Measurements from ENCODE around the gene MAP2K4. TPM values are rescaled to one million over a fixed set of nuclear protein-coding genes. Genes with fewer than 3 reads are reported as not detected.
"Not testable (repeated sequence)": the region's sequence is repeated elsewhere in the genome, so short reads cannot be mapped to it uniquely, and the experiment has no call there.

Gene MAP2K4
- total RNA-seq, 2 donors from 2014 or later = 19.9 to 24.9 TPM

DNA sequence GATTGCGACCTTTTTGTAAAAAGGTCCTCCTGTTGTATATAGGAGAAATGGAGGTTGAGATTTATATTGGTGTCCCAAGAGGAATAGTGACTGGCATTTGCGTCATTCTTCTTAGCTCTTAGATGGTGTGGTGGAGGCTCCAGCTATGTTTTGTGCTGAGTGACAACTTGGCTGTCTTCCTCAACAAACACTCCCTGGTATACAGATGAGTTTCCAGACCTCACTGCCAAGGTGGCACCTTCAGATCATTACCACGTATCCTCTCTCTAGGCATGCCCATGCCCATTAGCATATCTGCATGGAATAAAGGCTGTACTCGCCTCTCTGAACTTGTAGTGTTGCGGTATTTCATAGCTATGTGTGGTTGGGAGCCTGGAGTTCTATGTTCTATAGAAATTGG lies 120.0 kb downstream of the MAP2K4 start:
- ATAC-seq = no peak
- Mint-ChIP-seq H3K9me3 (peaks cover 3 to 13% of the 10 kb centered on the region in 2 donors), H3K36me3 (peaks cover 73 to 84% of the 10 kb centered on the region in 2 donors), H3K27ac (no peak overlapping the region)
- DNase-seq (ENCODE audit: low spot score in 2 of 2) = no peak

DNA sequence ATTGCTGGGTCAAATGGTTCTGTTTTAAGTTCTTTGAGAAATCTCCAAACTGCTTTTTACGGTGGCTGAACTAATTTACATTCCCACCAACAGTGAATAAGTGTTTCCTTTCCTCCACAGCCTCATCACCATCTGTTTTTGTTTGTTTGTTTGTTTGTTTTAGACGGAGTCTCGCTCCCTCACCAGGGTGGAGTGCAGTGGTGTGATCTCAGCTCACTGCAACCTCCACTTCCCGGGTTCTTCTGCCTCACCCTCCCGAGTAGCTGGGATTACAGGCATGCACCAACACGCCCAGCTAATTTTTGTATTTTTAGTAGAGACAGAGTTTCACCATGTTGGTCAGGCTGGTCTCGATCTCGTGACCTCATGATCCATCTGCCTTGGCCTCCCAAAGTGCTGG lies 141.5 kb downstream of the MAP2K4 start:
- not testable (repeated sequence) for ATAC-seq; H3K36me3 Mint-ChIP-seq; H3K27ac Mint-ChIP-seq; DNase-seq (ENCODE audit: low spot score in 2 of 2)
- peaks cover 19 to 31% of the 10 kb centered on the region in 2 donors for H3K9me3 Mint-ChIP-seq

DNA sequence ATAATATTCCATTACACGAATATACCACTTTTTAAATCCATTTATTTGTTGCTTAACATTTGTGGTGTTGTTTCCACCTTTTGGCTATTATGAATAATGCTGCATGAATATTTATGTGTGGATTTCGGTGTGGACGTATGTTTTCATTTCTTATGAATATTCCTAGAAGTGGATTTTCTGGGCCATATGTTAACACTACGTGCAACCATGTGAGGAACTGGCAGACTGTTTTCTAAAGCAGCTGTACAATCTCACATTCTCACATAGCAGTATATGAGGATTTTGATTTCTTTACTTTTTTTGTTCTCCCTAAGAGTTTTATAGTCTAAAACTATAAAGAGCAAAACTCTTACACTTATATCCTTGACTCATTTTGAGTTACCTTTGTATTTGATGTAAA lies 143.4 kb downstream of the MAP2K4 start:
- no peak overlapping the region for H3K27ac Mint-ChIP-seq
- DNase-seq (ENCODE audit: low spot score in 2 of 2) (no peak), ATAC-seq (no peak)
- peaks cover 8 to 10% of the 10 kb centered on the region in 2 donors for H3K36me3 Mint-ChIP-seq
- H3K9me3 Mint-ChIP-seq = peaks cover 14 to 31% of the 10 kb centered on the region in 2 donors

DNA sequence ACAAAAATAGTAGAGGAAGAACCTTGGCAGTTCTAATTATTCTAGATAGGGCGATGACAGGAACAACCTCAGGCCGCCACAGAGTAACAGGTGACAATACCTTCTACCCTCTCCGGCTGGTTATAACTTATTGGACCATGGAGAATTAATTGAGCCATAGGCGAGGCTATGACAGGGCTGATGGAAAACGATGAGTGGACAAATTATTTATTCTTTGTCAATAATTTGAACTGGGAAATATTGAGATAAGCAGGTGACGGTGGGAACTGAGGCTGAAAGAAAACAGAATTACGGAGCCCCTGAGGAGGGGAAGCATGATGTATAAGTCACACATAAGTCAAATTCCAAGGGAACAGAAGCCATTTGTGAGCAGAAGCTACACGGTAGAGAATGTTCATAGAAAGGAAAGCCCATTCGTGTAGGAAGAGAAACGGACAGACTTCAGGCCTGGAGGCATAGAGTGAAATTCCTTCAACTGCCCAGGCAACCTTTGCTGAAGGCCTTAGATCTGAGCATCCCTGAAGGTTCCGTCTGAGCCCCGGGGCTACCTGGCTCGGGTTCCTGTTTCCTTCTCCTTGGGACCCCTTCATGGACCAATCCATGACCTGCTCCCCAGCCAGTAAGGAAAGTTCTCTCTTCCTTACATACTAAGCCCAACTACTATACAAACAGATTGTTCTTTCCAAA lies 158.1 kb downstream of the MAP2K4 start:
- H3K27ac Mint-ChIP-seq = no peak overlapping the region
- no peaks in the 10 kb centered on the region for H3K9me3 Mint-ChIP-seq
- DNase-seq (ENCODE audit: low spot score in 2 of 2) (no peak), ATAC-seq (no peak)
- no peaks in the 10 kb centered on the region for H3K36me3 Mint-ChIP-seq

DNA sequence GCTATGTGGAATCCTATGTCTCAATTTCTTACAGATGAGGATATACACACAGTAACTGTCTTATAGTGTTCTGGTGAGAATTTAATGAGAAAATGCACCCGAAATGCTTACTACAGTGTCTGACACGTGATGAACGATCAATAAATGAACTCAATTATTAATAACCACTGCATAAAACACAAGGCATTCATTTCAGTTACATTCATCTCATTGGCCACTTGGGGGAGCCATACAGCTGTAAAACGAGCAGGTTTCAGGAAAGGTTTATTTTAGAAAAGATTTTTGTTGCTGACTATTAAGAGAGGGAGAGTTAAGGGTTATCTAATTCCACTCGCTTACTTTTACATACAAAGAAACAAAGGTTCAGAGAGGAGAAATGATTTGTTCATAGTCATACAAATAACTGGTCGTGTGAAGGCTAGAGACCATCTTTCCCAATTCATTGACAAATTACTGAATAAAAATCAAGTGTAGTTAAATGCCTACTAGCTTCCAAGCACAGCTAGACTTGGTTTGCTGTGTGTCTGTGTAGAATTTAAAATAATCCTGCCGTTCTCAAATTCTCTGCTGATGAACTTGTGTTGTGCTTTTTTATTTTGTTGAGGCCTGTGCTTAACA lies 160.1 kb downstream of the MAP2K4 start:
- DNase-seq (ENCODE audit: low spot score in 2 of 2) (peak in 1 of 2 donors; percentile 36), ATAC-seq (no peak)
- H3K9me3 Mint-ChIP-seq = no peaks in the 10 kb centered on the region
- H3K27ac Mint-ChIP-seq = no peak overlapping the region
- no peaks in the 10 kb centered on the region for H3K36me3 Mint-ChIP-seq

DNA sequence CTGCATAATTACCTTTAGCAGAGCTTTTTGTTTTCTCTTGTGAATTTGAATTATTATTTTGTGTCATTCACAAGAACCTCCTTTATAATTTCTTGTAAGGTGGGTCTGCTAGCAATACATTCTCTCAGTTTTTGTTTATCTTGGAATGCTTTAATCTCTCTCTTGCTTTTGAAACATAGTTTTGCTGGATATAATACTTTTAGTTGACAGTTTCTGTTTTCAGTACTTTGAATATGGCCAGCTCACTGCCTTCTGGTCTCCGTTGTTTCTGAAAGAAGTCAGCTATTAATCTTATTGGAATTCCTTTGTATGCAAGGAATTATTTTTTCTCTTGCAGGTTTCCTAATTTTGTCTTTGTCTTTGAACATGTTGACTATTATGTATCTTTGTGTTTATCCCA lies 167.0 kb downstream of the MAP2K4 start:
- Mint-ChIP-seq H3K9me3 (peaks cover 17 to 23% of the 10 kb centered on the region in 2 donors), H3K27ac (no peak overlapping the region), H3K36me3 (peaks cover 0 to 23% of the 10 kb centered on the region in 2 donors)
- DNase-seq (ENCODE audit: low spot score in 2 of 2) (no peak), ATAC-seq (no peak)

DNA sequence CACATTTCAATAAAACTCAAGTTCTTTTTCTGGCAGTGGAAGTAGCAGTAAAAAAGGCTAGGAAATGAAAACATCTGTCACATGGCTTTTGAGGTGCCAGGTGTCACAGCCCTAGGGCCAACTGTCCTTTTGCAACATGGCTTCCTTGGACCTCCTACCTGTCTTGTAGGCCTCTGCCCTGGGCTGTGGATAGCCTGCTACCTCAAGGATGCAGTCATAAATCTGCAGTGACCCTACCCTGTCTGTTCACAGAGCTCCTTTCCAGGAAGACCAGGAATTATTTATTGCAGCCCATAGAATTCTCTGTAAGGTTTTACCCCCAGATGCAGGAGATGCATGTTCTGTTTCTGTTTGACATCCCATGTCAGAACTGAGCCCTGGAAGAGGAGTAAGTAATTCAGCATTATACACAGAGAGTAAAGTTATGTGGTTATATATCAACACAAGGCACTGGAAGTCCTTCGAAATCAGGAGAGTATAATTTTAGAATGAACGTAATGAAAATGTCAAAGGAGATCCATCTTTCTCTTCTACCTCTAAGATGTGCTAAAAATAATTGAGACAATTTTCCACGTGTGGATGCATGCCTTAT lies 172.6 kb downstream of the MAP2K4 start:
- H3K27ac Mint-ChIP-seq = no peak overlapping the region
- ATAC-seq = no peak
- DNase-seq (ENCODE audit: low spot score in 2 of 2) = no peak
- peaks cover 0 to 18% of the 10 kb centered on the region in 2 donors for H3K36me3 Mint-ChIP-seq
- peaks cover 11 to 20% of the 10 kb centered on the region in 2 donors for H3K9me3 Mint-ChIP-seq

Other genes starting within 250 kb of the MAP2K4 start
- 1 to 10 TPM; 4.9 to 7.1 TPM for gene ZNF18, start 23.4 kb upstream of the MAP2K4 start, total RNA-seq

Measured in activated naive CD4-positive, alpha-beta T cell treated with anti-CD3 and anti-CD28 coated beads, Interleukin-2, amount 50 U/mL, for 72 hours (primary cell).